OCI-LY3 (cell line): Measurements from ENCODE around the gene DNASE2B.

Source experiments
- H2AFZ ChIP-seq: fragments of 200-600, 300-600 bp; shearing (Covaris generic); 2 replicates; pipeline ENCODE4 v1.6.0; 2014; ENCODE audit warnings: antibody characterized with exemption, low read depth, low read length
- H3K27ac ChIP-seq: fragments of 200-600, 300-600 bp; sonication (generic); 2 replicates; pipeline ENCODE4 v1.5.1; 2014; ENCODE audit warnings: mild to moderate bottlenecking, low read length, moderate library complexity, mixed read lengths
- H3K27me3 ChIP-seq: fragments of 200-600, 300-600 bp; sonication (generic); 2 replicates; pipeline ENCODE4 v1.6.1; 2014; ENCODE audit warnings: low read depth, low read length, mixed read lengths
- H3K36me3 ChIP-seq: fragments of 200-600, 300-600 bp; sonication (generic); replicated peaks from 2 replicates; pipeline ENCODE3; 2014; ENCODE audit warnings: low read depth, low read length, mixed read lengths
- H3K4me1 ChIP-seq: fragments of 300-600, 200-600 bp; sonication (generic); 2 replicates; pipeline ENCODE4 v1.6.1; 2014; ENCODE audit warnings: low read length, mixed read lengths
- H3K4me2 ChIP-seq: fragments of 200-600, 300-600 bp; sonication (generic); 2 replicates; pipeline ENCODE4 v1.6.1; 2014; ENCODE audit warnings: low read length, mixed read lengths
- H3K4me3 ChIP-seq: fragments of 300-600, 200-600 bp; sonication (generic); 2 replicates; pipeline ENCODE4 v1.5.1; 2014; ENCODE audit warnings: antibody characterized with exemption, mild to moderate bottlenecking, low read length, moderate library complexity
- H3K79me2 ChIP-seq: fragments of 300-600, 200-600 bp; shearing (Covaris generic); 2 replicates; pipeline ENCODE4 v1.6.1; 2014; ENCODE audit warnings: mild to moderate bottlenecking, low read length, mixed read lengths
- H3K9ac ChIP-seq: fragments of 300-600, 200-600 bp; shearing (Covaris generic); 2 replicates; pipeline ENCODE4 v1.6.0; 2014; ENCODE audit warnings: mild to moderate bottlenecking, low read length, moderate library complexity
- H3K9me3 ChIP-seq: fragments of 200-600, 300-600 bp; shearing (Covaris generic); 2 replicates; pipeline ENCODE4 v1.6.1; 2014; ENCODE audit warnings: low read length, mixed read lengths; ENCODE audit not compliant: insufficient read depth
- H4K20me1 ChIP-seq: fragments of 200-600, 300-600 bp; sonication (generic); 2 replicates; pipeline ENCODE4 v1.6.1; 2016; ENCODE audit warnings: low read length, mixed read lengths; ENCODE audit not compliant: insufficient read depth
- EZH2phosphoT487 ChIP-seq: fragments of 200-600 bp; shearing (Covaris generic); IDR thresholded peaks from 2 replicates; pipeline ENCODE4 v1.6.1; 2018; ENCODE audit warnings: antibody characterized with exemption, mixed run types, low read depth
- TF ChIP-seq, protein P1 (sequence below): fragments of 200-600, 300-600 bp; sonication (generic); IDR thresholded peaks from 2 replicates; pipeline ENCODE4 v1.5.1; 2014; ENCODE audit warnings: antibody characterized with exemption, low read length, low read depth

The DNASE2B gene

DNA sequence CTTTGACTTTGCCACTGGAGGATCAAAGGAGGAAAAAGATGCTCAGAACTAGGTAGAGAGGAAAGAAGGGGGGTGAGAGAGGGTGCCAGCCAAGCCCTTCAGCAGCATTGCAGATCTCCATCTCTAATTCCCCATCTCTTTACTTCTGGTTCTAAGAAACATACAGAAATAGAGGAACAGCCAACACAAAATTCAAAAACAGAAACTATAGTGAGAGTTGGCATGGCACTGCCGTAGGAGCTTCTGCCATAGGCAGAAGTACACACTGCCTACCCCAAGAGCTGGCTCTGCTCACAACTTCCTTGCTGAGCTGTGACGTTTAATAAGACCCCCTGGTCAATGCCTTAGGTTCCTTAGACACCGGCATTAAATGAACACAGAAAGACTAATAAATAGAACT, 54.2 kb downstream of the DNASE2B start:
- H3K9ac ChIP-seq: no peak overlapping the region
- TF ChIP-seq, protein P1, sequence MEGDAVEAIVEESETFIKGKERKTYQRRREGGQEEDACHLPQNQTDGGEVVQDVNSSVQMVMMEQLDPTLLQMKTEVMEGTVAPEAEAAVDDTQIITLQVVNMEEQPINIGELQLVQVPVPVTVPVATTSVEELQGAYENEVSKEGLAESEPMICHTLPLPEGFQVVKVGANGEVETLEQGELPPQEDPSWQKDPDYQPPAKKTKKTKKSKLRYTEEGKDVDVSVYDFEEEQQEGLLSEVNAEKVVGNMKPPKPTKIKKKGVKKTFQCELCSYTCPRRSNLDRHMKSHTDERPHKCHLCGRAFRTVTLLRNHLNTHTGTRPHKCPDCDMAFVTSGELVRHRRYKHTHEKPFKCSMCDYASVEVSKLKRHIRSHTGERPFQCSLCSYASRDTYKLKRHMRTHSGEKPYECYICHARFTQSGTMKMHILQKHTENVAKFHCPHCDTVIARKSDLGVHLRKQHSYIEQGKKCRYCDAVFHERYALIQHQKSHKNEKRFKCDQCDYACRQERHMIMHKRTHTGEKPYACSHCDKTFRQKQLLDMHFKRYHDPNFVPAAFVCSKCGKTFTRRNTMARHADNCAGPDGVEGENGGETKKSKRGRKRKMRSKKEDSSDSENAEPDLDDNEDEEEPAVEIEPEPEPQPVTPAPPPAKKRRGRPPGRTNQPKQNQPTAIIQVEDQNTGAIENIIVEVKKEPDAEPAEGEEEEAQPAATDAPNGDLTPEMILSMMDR: no peak
- no peak for TF ChIP-seq EZH2phosphoT487
- no peaks in the 10 kb centered on the region for H3K9me3 ChIP-seq
- no peak overlapping the region for H3K4me2 ChIP-seq
- no peak overlapping the region for H2AFZ ChIP-seq
- H3K27me3 ChIP-seq: 0 out of 2 replicates have a peak, but pooled peaks cover 4% of the 10 kb centered on the region
- no peak overlapping the region for H3K27ac ChIP-seq
- H3K36me3 ChIP-seq: no peaks in the 10 kb centered on the region
- H3K4me3 ChIP-seq: no peak overlapping the region
- no peaks in the 10 kb centered on the region for H4K20me1 ChIP-seq
- no peaks in the 10 kb centered on the region for H3K4me1 ChIP-seq
- no peaks in the 10 kb centered on the region for H3K79me2 ChIP-seq

DNA sequence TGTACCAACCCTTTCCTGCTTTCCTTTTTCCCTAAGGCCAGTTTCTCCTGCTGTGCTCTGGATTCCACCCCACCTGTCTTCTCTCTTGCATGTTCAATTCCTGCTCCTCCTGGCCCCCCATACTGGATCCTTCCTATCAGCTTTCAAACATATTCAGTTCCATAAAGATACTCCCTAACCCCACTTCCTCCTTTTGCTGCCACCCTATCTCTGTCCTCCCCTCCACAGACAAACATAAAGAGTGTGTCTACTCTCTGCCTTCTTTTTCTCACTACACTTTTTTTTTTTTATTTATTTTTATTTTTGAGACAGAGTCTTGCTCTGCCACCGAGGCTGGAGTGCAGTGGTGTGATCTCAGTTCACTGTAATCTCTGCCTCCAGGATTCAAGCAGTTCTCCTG, 63.8 kb downstream of the DNASE2B start:
- TF ChIP-seq EZH2phosphoT487: no peak
- TF ChIP-seq, protein P1: no peak
- H4K20me1 ChIP-seq: no peaks in the 10 kb centered on the region

More for the DNA sequence above, 63.8 kb downstream of the DNASE2B start:
- H3K9me3 ChIP-seq: no peaks in the 10 kb centered on the region
- H3K27me3 ChIP-seq: no peaks in the 10 kb centered on the region
- H3K36me3 ChIP-seq: no peaks in the 10 kb centered on the region
- H3K9ac ChIP-seq: no peak overlapping the region
- no peaks in the 10 kb centered on the region for H3K4me1 ChIP-seq
- no peak overlapping the region for H3K4me3 ChIP-seq
- H2AFZ ChIP-seq: no peak overlapping the region
- no peak overlapping the region for H3K27ac ChIP-seq
- no peak overlapping the region for H3K4me2 ChIP-seq
- no peaks in the 10 kb centered on the region for H3K79me2 ChIP-seq
